ENCODE results near the gene HSPA9.

Gene HSPA9

DNA sequence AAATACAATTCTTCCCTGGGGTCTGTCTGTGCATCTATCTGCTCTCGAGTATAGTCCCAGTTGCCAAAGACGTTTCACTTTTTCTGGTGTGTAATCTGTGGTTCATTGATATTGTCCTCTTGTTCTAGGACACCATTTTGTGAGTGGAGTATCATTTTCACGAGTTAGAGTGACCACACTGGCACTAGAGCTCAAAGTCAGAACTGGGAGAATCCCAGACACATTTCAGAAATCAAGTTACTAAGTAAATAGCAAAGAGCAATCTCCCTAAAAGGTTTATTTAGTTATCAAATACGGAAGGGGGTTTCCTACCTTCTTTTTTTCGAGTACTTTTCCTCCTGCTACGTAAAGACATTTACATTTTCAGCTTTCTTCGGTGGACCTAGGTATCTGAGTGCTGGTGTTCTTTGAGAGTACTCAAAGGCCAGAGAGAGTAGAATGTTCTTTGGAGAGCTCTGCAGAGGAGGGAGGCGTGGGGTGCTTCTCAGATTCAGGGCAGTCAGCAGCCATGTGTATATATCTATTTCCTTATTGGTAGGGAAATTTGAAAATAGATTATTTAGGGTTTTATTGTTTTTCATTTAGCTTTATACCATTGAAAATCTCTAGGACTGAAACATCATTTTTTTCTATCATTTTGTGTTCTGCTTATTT lies 8.9 kb upstream of the HSPA9 start:
- in situ Hi-C loops (cut with HindIII; ENCODE audit: low pct_unique_long_range_greater_than_20kb, low sequenced_read_pairs): no loop called here
- no peak for TF ChIP-seq JUND (IDR thresholded peaks at IDR 0.05; ENCODE audit: low read depth)
- DNase-seq (ENCODE audit: low read depth in 1 of 2, low spot score in 1 of 2): no peak

DNA sequence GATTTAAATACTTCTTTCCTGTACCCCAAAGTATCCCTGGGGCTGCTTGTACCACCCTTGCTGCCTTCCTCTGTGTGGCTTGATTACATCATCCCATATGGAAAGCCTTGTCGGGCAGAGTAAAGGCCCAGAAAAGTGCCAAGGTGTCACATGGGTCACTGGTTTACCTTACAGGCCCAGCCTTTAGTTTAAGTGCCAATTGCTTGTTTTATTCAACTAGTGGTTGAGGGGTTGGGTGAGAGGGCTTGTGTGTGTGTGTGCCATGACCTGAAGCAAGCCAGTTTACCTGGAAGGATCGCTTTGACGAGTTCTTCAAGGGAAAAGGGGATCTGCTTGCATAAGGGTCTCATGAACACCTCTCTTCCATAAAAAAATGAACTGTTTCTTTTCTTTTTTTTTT lies 7.8 kb upstream of the HSPA9 start:
- DNase-seq (ENCODE audit: low read depth in 1 of 2, low spot score in 1 of 2): no peak

GRCh38 chr5:138580777-138581176 lies 5.6 kb upstream of the HSPA9 start:
- no peak for DNase-seq (ENCODE audit: low read depth in 1 of 2, low spot score in 1 of 2)
- TF ChIP-seq JUND (IDR thresholded peaks at IDR 0.05; ENCODE audit: low read depth): no peak
- in situ Hi-C loops (cut with HindIII; ENCODE audit: low pct_unique_long_range_greater_than_20kb, low sequenced_read_pairs): no loop called here

More for the DNA sequence above, 7.8 kb upstream of the HSPA9 start:
- in situ Hi-C loops (cut with HindIII; ENCODE audit: low pct_unique_long_range_greater_than_20kb, low sequenced_read_pairs): no loop called here
- no peak for TF ChIP-seq JUND (IDR thresholded peaks at IDR 0.05; ENCODE audit: low read depth)

- in situ Hi-C loops (cut with HindIII; ENCODE audit: low pct_unique_long_range_greater_than_20kb, low sequenced_read_pairs): no loop called here
- TF ChIP-seq JUND (IDR thresholded peaks at IDR 0.05; ENCODE audit: low read depth): no peak
- no peak for DNase-seq (ENCODE audit: low read depth in 1 of 2, low spot score in 1 of 2)
These were observed 4.8 kb upstream of the HSPA9 start for GRCh38 chr5:138580001-138580400.

GRCh38 chr5:138579517-138579863 lies 4.3 kb upstream of the HSPA9 start:
- no peak for TF ChIP-seq JUND (IDR thresholded peaks at IDR 0.05; ENCODE audit: low read depth)
- in situ Hi-C loops (cut with HindIII; ENCODE audit: low pct_unique_long_range_greater_than_20kb, low sequenced_read_pairs): no loop called here
- no peak for DNase-seq (ENCODE audit: low read depth in 1 of 2, low spot score in 1 of 2)

DNA sequence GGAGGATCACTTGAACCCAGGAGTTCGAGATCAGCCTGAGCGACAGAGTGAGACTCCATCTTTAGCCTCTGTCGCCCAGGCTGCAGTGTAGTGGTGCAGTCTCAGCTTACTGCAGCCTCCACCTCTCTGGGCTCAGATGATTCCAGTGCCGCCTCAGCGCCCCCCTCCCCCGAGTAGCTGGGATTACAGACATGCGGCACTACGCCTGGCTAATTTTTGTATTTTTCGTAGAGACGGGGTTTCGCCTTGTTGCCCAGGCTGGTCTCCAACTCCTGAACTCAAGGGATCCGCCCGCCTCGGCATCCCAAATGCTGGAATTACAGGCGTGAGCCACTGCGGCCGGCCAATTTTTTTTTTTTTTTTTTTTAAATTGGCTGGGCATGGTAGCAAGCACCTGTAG lies 2.3 kb upstream of the HSPA9 start:
- TF ChIP-seq JUND (IDR thresholded peaks at IDR 0.05; ENCODE audit: low read depth): no peak
- DNase-seq (ENCODE audit: low read depth in 1 of 2, low spot score in 1 of 2): no peak
- in situ Hi-C loops (cut with HindIII; ENCODE audit: low pct_unique_long_range_greater_than_20kb, low sequenced_read_pairs): no loop called here

GRCh38 chr5:138574744-138575193 lies 432 bp downstream of the HSPA9 start:
- no peak for TF ChIP-seq JUND (IDR thresholded peaks at IDR 0.05; ENCODE audit: low read depth)
- peak in 1 of 2 experiments; percentile 15 for DNase-seq (ENCODE audit: low read depth in 1 of 2, low spot score in 1 of 2)
- in situ Hi-C loops (cut with HindIII; ENCODE audit: low pct_unique_long_range_greater_than_20kb, low sequenced_read_pairs): no loop called here

GRCh38 chr5:138573949-138574670 lies 1.1 kb downstream of the HSPA9 start:
- DNase-seq (ENCODE audit: low read depth in 1 of 2, low spot score in 1 of 2): no peak
- no peak for TF ChIP-seq JUND (IDR thresholded peaks at IDR 0.05; ENCODE audit: low read depth)
- in situ Hi-C loops (cut with HindIII; ENCODE audit: low pct_unique_long_range_greater_than_20kb, low sequenced_read_pairs): no loop called here

DNA sequence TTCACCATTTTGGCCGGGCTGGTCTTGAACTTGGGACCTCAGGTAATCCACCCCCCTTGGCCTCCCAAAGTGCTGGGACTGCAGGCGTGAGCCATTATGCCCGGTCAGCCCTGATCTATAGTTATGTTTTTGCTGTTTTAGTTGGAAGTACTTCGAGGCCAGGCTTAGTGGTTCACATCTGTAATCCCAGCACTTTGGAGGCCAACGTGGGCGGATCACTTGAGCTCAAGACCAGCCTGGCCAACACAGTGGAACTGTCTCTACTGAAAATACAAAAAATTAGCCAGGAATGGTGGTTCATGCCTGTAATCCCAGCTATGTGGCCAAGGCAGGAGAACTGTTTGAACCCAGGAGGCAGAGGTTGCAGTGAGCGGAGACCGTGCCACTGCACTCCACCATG lies 2.0 kb downstream of the HSPA9 start:
- TF ChIP-seq JUND (IDR thresholded peaks at IDR 0.05; ENCODE audit: low read depth): no peak
- no peak for DNase-seq (ENCODE audit: low read depth in 1 of 2, low spot score in 1 of 2)
- in situ Hi-C loops (cut with HindIII; ENCODE audit: low pct_unique_long_range_greater_than_20kb, low sequenced_read_pairs): no loop called here

GRCh38 chr5:138570871-138571270 lies 4.3 kb downstream of the HSPA9 start:
- DNase-seq (ENCODE audit: low read depth in 1 of 2, low spot score in 1 of 2): no peak
- TF ChIP-seq JUND (IDR thresholded peaks at IDR 0.05; ENCODE audit: low read depth): no peak
- in situ Hi-C loops (cut with HindIII; ENCODE audit: low pct_unique_long_range_greater_than_20kb, low sequenced_read_pairs): no loop called here

DNA sequence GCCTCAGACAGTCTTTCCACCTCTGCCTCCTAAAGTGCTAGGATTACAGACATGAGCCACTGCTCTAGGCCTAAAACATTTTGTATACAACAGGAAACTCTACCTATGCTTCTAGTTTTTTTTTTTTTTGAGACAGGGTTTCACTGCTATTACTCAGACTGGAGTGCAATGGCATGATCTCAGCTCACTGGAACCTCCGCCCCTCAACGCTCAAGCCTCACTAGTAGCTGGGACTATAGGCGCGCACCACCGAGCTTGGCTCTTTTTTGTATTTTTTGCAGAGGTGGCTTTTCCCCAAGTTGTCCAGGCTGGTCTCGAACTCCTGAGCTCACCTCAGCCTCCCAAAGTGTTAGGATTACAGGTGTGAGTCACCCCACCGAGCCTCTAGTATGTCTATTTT lies 5.4 kb downstream of the HSPA9 start:
- in situ Hi-C loops (cut with HindIII; ENCODE audit: low pct_unique_long_range_greater_than_20kb, low sequenced_read_pairs): no loop called here
- DNase-seq (ENCODE audit: low read depth in 1 of 2, low spot score in 1 of 2): no peak
- no peak for TF ChIP-seq JUND (IDR thresholded peaks at IDR 0.05; ENCODE audit: low read depth)

GRCh38 chr5:138568061-138568824 lies 7.0 kb downstream of the HSPA9 start:
- no peak for TF ChIP-seq JUND (IDR thresholded peaks at IDR 0.05; ENCODE audit: low read depth)
- no peak for DNase-seq (ENCODE audit: low read depth in 1 of 2, low spot score in 1 of 2)
- in situ Hi-C loops (cut with HindIII; ENCODE audit: low pct_unique_long_range_greater_than_20kb, low sequenced_read_pairs): no loop called here

DNA sequence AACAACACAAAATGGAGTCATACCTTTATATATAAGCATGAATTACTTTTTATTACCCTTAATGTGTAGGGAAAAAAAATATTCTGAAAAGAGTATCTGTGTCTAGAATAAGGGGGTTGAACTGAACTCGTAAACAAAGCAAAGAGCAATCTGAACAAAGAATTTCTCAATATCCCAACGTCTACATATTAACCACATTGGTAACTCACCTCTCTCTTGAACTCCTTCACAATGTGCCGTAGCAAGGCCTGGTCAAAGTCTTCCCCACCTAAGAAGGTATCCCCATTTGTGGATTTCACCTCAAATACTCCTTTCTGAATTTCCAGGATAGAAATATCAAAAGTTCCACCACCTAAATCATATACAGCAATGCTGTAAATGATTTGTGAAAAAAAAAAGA lies 8.4 kb downstream of the HSPA9 start:
- no peak for TF ChIP-seq JUND (IDR thresholded peaks at IDR 0.05; ENCODE audit: low read depth)
- DNase-seq (ENCODE audit: low read depth in 1 of 2, low spot score in 1 of 2): no peak
- in situ Hi-C loops (cut with HindIII; ENCODE audit: low pct_unique_long_range_greater_than_20kb, low sequenced_read_pairs): no loop called here

Data from T47D (cell line).